ENCODE data around the gene JAKMIP3. TPM values are rescaled to one million over a fixed set of nuclear protein-coding genes. Genes with fewer than 3 reads are reported as not detected.

The JAKMIP3 gene
- total and polyA plus RNA-seq, 9 of the 15 experiments (the other 6 are each of a cell fraction or from before 2014, with no cell fraction given), result 0.04 TPM; not detected in 8

DNA sequence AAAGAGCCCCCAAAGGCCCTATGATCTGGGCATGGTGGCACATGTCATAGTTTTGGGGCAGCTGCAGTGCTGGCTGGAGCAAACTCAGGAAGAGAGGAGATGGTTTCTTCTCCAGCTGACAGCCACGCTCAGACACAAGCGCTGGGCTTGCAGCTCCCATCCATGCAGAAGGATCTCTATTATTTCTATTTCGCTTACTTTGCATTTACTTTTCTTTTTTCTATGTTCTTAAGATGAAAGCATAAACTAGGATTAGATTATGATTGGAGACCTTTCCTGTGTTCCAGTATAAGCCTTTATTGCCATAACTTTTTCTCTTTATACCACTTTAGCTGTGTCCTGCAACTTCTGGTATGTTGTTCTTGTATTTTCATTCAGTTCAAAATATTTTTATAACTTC is 5.0 kb downstream of the JAKMIP3 start:
- no peak for TF ChIP-seq SREBF1 (IDR thresholded peaks at IDR 0.05; ENCODE audit: borderline replicate concordance, low read depth, low read length)
- TF ChIP-seq KLF6 (CRISPR knock-in tag; IDR thresholded peaks at IDR 0.05; ENCODE audit: borderline replicate concordance), result no peak
- TF ChIP-seq MAFF (IDR thresholded peaks at IDR 0.05; ENCODE audit: low read length), result 0 out of 2 replicates have a peak, but pooled peaks have one; percentile 12
- TF ChIP-seq RFX1 (IDR thresholded peaks at IDR 0.05), result no peak
- TF ChIP-seq MAFK (IDR thresholded peaks at IDR 0.05; ENCODE audit: low read length), result no peak

DNA sequence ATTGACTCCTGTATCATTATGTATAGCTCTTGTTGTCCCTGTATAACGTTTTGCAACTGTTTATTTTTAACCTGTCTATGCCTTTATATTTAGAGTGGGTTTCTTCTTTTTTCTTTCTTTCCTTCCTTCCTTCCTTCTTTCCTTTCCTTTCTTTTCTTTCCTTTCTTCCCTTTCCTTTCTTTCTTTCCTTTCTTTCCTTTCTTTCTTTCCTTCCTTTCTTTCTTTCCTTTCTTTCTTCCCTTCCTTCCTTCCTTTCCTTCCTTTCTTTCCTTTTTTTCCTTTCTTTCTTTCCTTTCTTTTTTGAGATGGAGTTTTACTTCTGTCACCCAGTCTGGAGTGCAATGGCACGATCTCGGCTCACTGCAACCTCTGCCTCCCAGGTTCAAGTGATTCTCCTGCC is 5.9 kb downstream of the JAKMIP3 start:
- 0% methylated on average over 2 of the region's 3 CpGs for WGBS (ENCODE audit: insufficient coverage, low coverage, missing lambda C conversion rate)
- Histone ChIP-seq H3K9me3 (replicated peaks; ENCODE audit: control insufficient read depth, insufficient read depth, low read depth, low read length) (no peaks in the 10 kb centered on the region), H3K4me1 (replicated peaks in 1 of 2; ENCODE audit: control insufficient read depth in 2 of 2, insufficient read depth in 2 of 2, low read length in 2 of 2) (peaks cover 0 to 4% of the 10 kb centered on the region in 2 experiments; a peak in 2 of 5 replicates), H3K4me2 (ENCODE audit: insufficient read depth, low read length) (no peak overlapping the region), H3K9me1 (ENCODE audit: control insufficient read depth, insufficient read depth, low read length) (no peaks in the 10 kb centered on the region), H4K20me1 (replicated peaks; ENCODE audit: control insufficient read depth, insufficient read depth, low read length) (no peaks in the 10 kb centered on the region), H3K27me3 (ENCODE audit: control insufficient read depth in 2 of 2, insufficient read depth in 2 of 2, low read length in 2 of 2) (peaks cover 4 to 44% of the 10 kb centered on the region in 2 experiments), H3K36me3 (ENCODE audit: control insufficient read depth, insufficient read depth, low read length) (no peaks in the 10 kb centered on the region), H3K9ac (ENCODE audit: insufficient read depth in 1 of 2, low read depth in 2 of 2, low read length in 2 of 2) (no peak overlapping the region), H3K79me2 (ENCODE audit: control insufficient read depth, insufficient read depth, low read length) (no peaks in the 10 kb centered on the region), H3K27ac (ENCODE audit: extremely low read depth, low read depth, low read length) (no peak overlapping the region), H2AFZ (ENCODE audit: low read depth, low read length) (no peak overlapping the region), H3K4me3 (no peak overlapping the region)
- CTCF ChIA-PET (ENCODE audit: low intra/inter-chr PET ratio), result no interaction called here
- intact Hi-C loops (cut with micrococcal nuclease) (no loop called here), in situ Hi-C loops (cut with MboI) (no loop called here)
- ATAC-seq (no peak), DNase-seq (ENCODE audit: extremely low read depth in 1 of 4, low spot score in 3 of 4) (no peak), FAIRE-seq (no peak)
- POLR2A ChIA-PET, result interaction anchor here (0.6 kb wide), 1 partner anchor 10 kb away, joined by 3 read pairs; no protein-coding TSS in a partner anchor
- BruUV-seq (replicated peaks), result no TSS peak
- TF ChIP-seq DEAF1 (CRISPR knock-in tag; IDR thresholded peaks at IDR 0.05) (no peak), HNRNPUL1 (IDR thresholded peaks at IDR 0.05; ENCODE audit: low read length) (no peak), ZNF589 (CRISPR knock-in tag; IDR thresholded peaks at IDR 0.05; ENCODE audit: low read depth) (no peak), ZNF512 (tag; IDR thresholded peaks at IDR 0.05) (peak; percentile 88)

More for the DNA sequence above, 5.0 kb downstream of the JAKMIP3 start:
- CTCF ChIA-PET (ENCODE audit: low intra/inter-chr PET ratio), result no interaction called here
- 0% methylated on average over 3 of the region's 3 CpGs for WGBS (ENCODE audit: insufficient coverage, low coverage, missing lambda C conversion rate)
- BruUV-seq (replicated peaks), result no TSS peak
- no peak for DNase-seq (ENCODE audit: extremely low read depth in 1 of 4, low spot score in 3 of 4)
- POLR2A ChIA-PET, result interaction anchor here (0.6 kb wide), 1 partner anchor 54 kb away, joined by 3 read pairs; no protein-coding TSS in a partner anchor
- H2AFZ ChIP-seq (ENCODE audit: low read depth, low read length), result no peak overlapping the region
- H3K4me2 ChIP-seq (ENCODE audit: insufficient read depth, low read length), result no peak overlapping the region
- no peaks in the 10 kb centered on the region for H3K9me3 ChIP-seq (replicated peaks; ENCODE audit: control insufficient read depth, insufficient read depth, low read depth, low read length)
- no peak overlapping the region for H3K9ac ChIP-seq (ENCODE audit: insufficient read depth in 1 of 2, low read depth in 2 of 2, low read length in 2 of 2)
- intact Hi-C loops (cut with micrococcal nuclease), result no loop called here
- ATAC-seq, result no peak
- no peak for FAIRE-seq
- H3K36me3 ChIP-seq (ENCODE audit: control insufficient read depth, insufficient read depth, low read length), result no peaks in the 10 kb centered on the region
- H3K27me3 ChIP-seq (ENCODE audit: control insufficient read depth in 2 of 2, insufficient read depth in 2 of 2, low read length in 2 of 2), result peaks cover 5 to 47% of the 10 kb centered on the region in 2 experiments
- H3K79me2 ChIP-seq (ENCODE audit: control insufficient read depth, insufficient read depth, low read length), result no peaks in the 10 kb centered on the region
- in situ Hi-C loops (cut with MboI), result no loop called here
- no peak overlapping the region for H3K4me3 ChIP-seq
- H3K4me1 ChIP-seq (replicated peaks in 1 of 2; ENCODE audit: control insufficient read depth in 2 of 2, insufficient read depth in 2 of 2, low read length in 2 of 2), result peaks cover 0 to under 1% of the 10 kb centered on the region in 2 experiments; a peak in 1 of 5 replicates
- no peak overlapping the region for H3K27ac ChIP-seq (ENCODE audit: extremely low read depth, low read depth, low read length)
- H3K9me1 ChIP-seq (ENCODE audit: control insufficient read depth, insufficient read depth, low read length), result no peaks in the 10 kb centered on the region
- no peaks in the 10 kb centered on the region for H4K20me1 ChIP-seq (replicated peaks; ENCODE audit: control insufficient read depth, insufficient read depth, low read length)

All from K562 (cell line).